K562 (cell line): ENCODE results near the gene SLC25A21. TPM values are rescaled to one million over a fixed set of nuclear protein-coding genes. Genes with fewer than 3 reads are reported as not detected.

ENCODE experiments used
- ARID3B ChIP-seq: fragments of 250-450 bp; sonication (Bioruptor Pico); IDR thresholded peaks from 2 replicates; pipeline ENCODE4 v1.4.0; 2020; ENCODE audit warnings: borderline replicate concordance
- BRD9 ChIP-seq: fragments of 450-650 bp; IDR thresholded peaks from 2 replicates; pipeline ENCODE4 v1.6.1; 2018; ENCODE audit warnings: low read depth; ENCODE audit not compliant: partially characterized antibody
- CBFA2T3 ChIP-seq: fragments of 450-650 bp; IDR thresholded peaks from 2 replicates; pipeline ENCODE4 v1.6.1; 2017
- CCNT2 ChIP-seq: IDR thresholded peaks from 2 replicates; pipeline ENCODE4 v1.6.1; 2011; ENCODE audit warnings: borderline replicate concordance, low read depth, mild to moderate bottlenecking, moderate library complexity, mixed read lengths, low read length; ENCODE audit not compliant: insufficient read length; ENCODE audit errors: extremely low read depth
- CHD1 ChIP-seq: fragments of 200-600 bp; sonication (generic); IDR thresholded peaks from one replicate; pipeline ENCODE4 v1.6.1; 2012; ENCODE audit warnings: mild to moderate bottlenecking, moderate library complexity, low read length, inconsistent platforms
- CHD4 ChIP-seq: fragments of 200-600 bp; sonication (generic); IDR thresholded peaks from 3 replicates; pipeline ENCODE4 v1.6.1; 2012; ENCODE audit warnings: low read depth, mild to moderate bottlenecking, mixed read lengths, low read length, inconsistent platforms; ENCODE audit not compliant: insufficient read depth, insufficient replicate concordance, poor library complexity, severe bottlenecking
- CXXC5 ChIP-seq: fragments of 250-450 bp; sonication (Bioruptor Pico); IDR thresholded peaks from 2 replicates; pipeline ENCODE4 v1.8.0; 2022; ENCODE audit warnings: inconsistent platforms, mild to moderate bottlenecking, moderate library complexity
- EGR1 ChIP-seq: fragments of 450-650 bp; conservative IDR thresholded peaks from 2 replicates; pipeline ENCODE4 v1.6.1; 2017; ENCODE audit warnings: mild to moderate bottlenecking
- EP300 ChIP-seq: IDR thresholded peaks from 2 replicates; pipeline ENCODE4 v1.6.1; 2012; ENCODE audit warnings: low read length, improper control_type of control experiment
- ETS2 ChIP-seq: IDR thresholded peaks from 2 replicates; pipeline ENCODE4 v1.6.1; 2016; ENCODE audit warnings: borderline replicate concordance, missing genetic modification characterization, mild to moderate bottlenecking, moderate library complexity, missing compliant biosample characterization; ENCODE audit not compliant: poor library complexity, severe bottlenecking
- KDM4B ChIP-seq, 2 experiments: fragments of 450-650 bp in 1 of 2; sonication (generic) in 1 of 2; IDR thresholded peaks; 2 replicates each; pipeline ENCODE4 v1.6.1; 2016 to 2017; ENCODE audit warnings: borderline replicate concordance in 2 of 2, antibody characterized with exemption in 1 of 2, low read depth in 1 of 2, mild to moderate bottlenecking in 1 of 2
- KLF10 ChIP-seq: fragments of 250-450 bp; sonication (Bioruptor Pico); IDR thresholded peaks from 2 replicates; pipeline ENCODE4 v1.6.1; 2021; ENCODE audit warnings: matching md5 sums
- PYGO2 ChIP-seq: fragments of 450-650 bp; IDR thresholded peaks from 2 replicates; pipeline ENCODE4 v1.6.1; 2016; ENCODE audit warnings: mild to moderate bottlenecking, missing genetic modification characterization, moderate library complexity, missing compliant biosample characterization
- RB1 ChIP-seq: fragments of 450-650 bp; IDR thresholded peaks from 2 replicates; pipeline ENCODE4 v1.6.1; 2017; ENCODE audit warnings: low read depth, mild to moderate bottlenecking
- RFX1 ChIP-seq: fragments of 450-650 bp; IDR thresholded peaks from 2 replicates; pipeline ENCODE4 v1.6.1; 2016; ENCODE audit warnings: mild to moderate bottlenecking, moderate library complexity
- SIRT6 ChIP-seq: IDR thresholded peaks from one replicate; pipeline ENCODE4 v1.6.1; 2012; ENCODE audit warnings: low read depth, mild to moderate bottlenecking, control low read depth, inconsistent platforms, low read length, moderate library complexity
- STAT5A ChIP-seq: IDR thresholded peaks from 2 replicates; pipeline ENCODE4 v1.6.1; 2012; ENCODE audit warnings: low read length, inconsistent platforms, borderline replicate concordance
- TRIM28 ChIP-seq: fragments of 450-650 bp; IDR thresholded peaks from 2 replicates; pipeline ENCODE4 v1.6.1; 2017
- TSC22D4 ChIP-seq: fragments of 450-650 bp; IDR thresholded peaks from 2 replicates; pipeline ENCODE4 v1.6.1; 2016; ENCODE audit warnings: missing genetic modification characterization, missing biosample characterization, control low read depth
- WHSC1 ChIP-seq: IDR thresholded peaks from one replicate; pipeline ENCODE4 v1.6.1; 2012; ENCODE audit warnings: low read length, control low read depth, inconsistent platforms
- ZBTB33 ChIP-seq: sonication (generic); formaldehyde crosslinking; IDR thresholded peaks from 2 replicates; pipeline ENCODE4 v1.8.1; 2023; ENCODE audit warnings: mild to moderate bottlenecking, missing genetic modification reagents
- ZFP30 ChIP-seq: fragments of 250-450 bp; sonication (Bioruptor Pico); IDR thresholded peaks from 2 replicates; pipeline ENCODE4 v1.8.0; 2022; ENCODE audit warnings: moderate library complexity, mild to moderate bottlenecking, inconsistent platforms, borderline replicate concordance
- ZSCAN29 ChIP-seq: fragments of 450-650 bp; IDR thresholded peaks from 2 replicates; pipeline ENCODE4 v1.6.1; 2017
- polyA plus RNA-seq, 8 experiments: library from polyadenylated mRNA; depleted of rRNA in 4 of 8; stranded (reverse) in 5 of 8; unstranded in 3 of 8; fragments of >200 nt; fragmentation: Nextera tagmentation in 2 of 8; fragmentation: Illumina TruSeq in 1 of 8; extraction: Ambion mirVana in 2 of 8; extraction: Trizol in 1 of 8; gene quantifications; 2 replicates each; pipeline versions ENCODE4 v1.2.1 to v1.2.3, GENCODE V29; 2011 to 2014; ENCODE audit warnings: inconsistent platforms in 1 of 8, missing spikeins in 1 of 8
- total RNA-seq, 7 experiments: library from RNA; depleted of rRNA in 6 of 7; stranded (reverse); fragments of >200 nt in 6 of 7; fragmentation: Illumina TruSeq in 2 of 7; extraction: Trizol in 2 of 7; gene quantifications; 2 replicates each; pipeline versions ENCODE4 v1.2.1 to v1.2.3, GENCODE V29; 2011 to 2021; ENCODE audit warnings: low replicate concordance in 1 of 7

SLC25A21 gene
- total and polyA plus RNA-seq, 9 of the 15 experiments (the other 6 are each of a cell fraction or from before 2014, with no cell fraction given): 15.2 to 46.7 (median 28.7) TPM

GRCh38 chr14:37167151-37168047 is 5.0 kb downstream of the SLC25A21 start (continued):
- TF ChIP-seq RFX1: no peak
- peak; percentile 94; the same call in 1 of the 2 replicates for TF ChIP-seq ARID3B (CRISPR knock-in tag)
- TF ChIP-seq KDM4B (IDR thresholded peaks at IDR 0.05; ENCODE audit: borderline replicate concordance in 2 of 2, low read depth in 1 of 2): no peak
- no peak for TF ChIP-seq RB1
- TF ChIP-seq PYGO2: peak; percentile 95
- no peak for TF ChIP-seq TSC22D4 (tag)
- TF ChIP-seq BRD9: no peak
- TF ChIP-seq KLF10 (CRISPR knock-in tag): 0 out of 2 replicates have a peak, but pooled peaks have one; percentile 60
- TF ChIP-seq ZFP30 (CRISPR knock-in tag): no peak
- TF ChIP-seq WHSC1: no peak
- no peak for TF ChIP-seq CHD4
- TF ChIP-seq ZBTB33: no peak
- TF ChIP-seq STAT5A: no peak
- peak; percentile 58 for TF ChIP-seq ETS2 (tag)
- no peak for TF ChIP-seq EGR1
- no peak for TF ChIP-seq ZSCAN29
- no peak for TF ChIP-seq TRIM28
- TF ChIP-seq SIRT6: no peak
- TF ChIP-seq CBFA2T3: peak; percentile 45
- TF ChIP-seq CXXC5 (CRISPR knock-in tag): peak; percentile 93
- TF ChIP-seq CCNT2: no peak
- peak; percentile 47; the same call in 1 of the 2 replicates for TF ChIP-seq EP300
- no peak for TF ChIP-seq CHD1
